Thyroid gland (tissue), 4 donors: Measurements from ENCODE around the gene ZNF674. TPM values are rescaled to one million over a fixed set of nuclear protein-coding genes. Genes with fewer than 3 reads are reported as not detected.

ENCODE experiments used
- DNase-seq, 2 donors: peaks; one replicate each; pipeline ENCODE4 v3.0.0-alpha.2; 2019
- H3K27ac ChIP-seq, 3 donors: fragments of 200-600 bp; sonication (generic); 1 replicate in 2 of 3; 2 replicates in 1 of 3; pipeline ENCODE4 v1.5.1; 2016 to 2019; ENCODE audit warnings: mild to moderate bottlenecking in 1 of 3, moderate library complexity in 1 of 3
- H3K27me3 ChIP-seq: fragments of 200-600 bp; sonication (generic); one replicate; pipeline ENCODE4 v1.5.1; 2019
- H3K36me3 ChIP-seq, 2 donors: fragments of 200-600 bp; sonication (generic); one replicate each; pipeline ENCODE4 v1.5.1; 2016 to 2019
- H3K4me1 ChIP-seq, 2 donors: fragments of 200-600 bp; sonication (generic); one replicate each; pipeline ENCODE4 v1.5.1; 2017 to 2019
- H3K4me3 ChIP-seq, 3 donors: fragments of 200-600 bp; sonication (generic); replicated peaks in 1 of 3; 1 replicate in 2 of 3; 2 replicates in 1 of 3; pipeline ENCODE4 v1.5.1; 2016; ENCODE audit warnings: mild to moderate bottlenecking in 1 of 3
- H3K9me3 ChIP-seq: fragments of 200-600 bp; sonication (generic); one replicate; pipeline ENCODE4 v1.5.1; 2017
- CTCF ChIP-seq, 6 experiments: fragments of 200-600 bp in 3 of 6; fragments of 450-650 bp in 3 of 6; sonication (generic) in 3 of 6; IDR thresholded peaks; one replicate each; pipeline ENCODE4 v1.5.1; 2016 to 2019; ENCODE audit warnings: antibody characterized with exemption in 6 of 6, mild to moderate bottlenecking in 2 of 6, inconsistent platforms in 1 of 6, moderate library complexity in 1 of 6
- POLR2A ChIP-seq, 2 donors: fragments of 450-650 bp; IDR thresholded peaks; one replicate each; pipeline ENCODE4 v1.6.1; 2017; ENCODE audit warnings: antibody characterized with exemption in 2 of 2, mild to moderate bottlenecking in 2 of 2, moderate library complexity in 1 of 2
- WGBS, 2 donors: methylation state at CpG; one replicate each; pipeline ENCODE4 v1.1.5; 2017; 5-methylcytosine and 5-hydroxymethylcytosine counted together
- intact Hi-C: fragments of 100-400 bp; cut with DNase I; formaldehyde crosslinking; loops from one replicate; pipeline ENCODE4 v1.15.1; 2023
- total RNA-seq, 4 donors: library from RNA; depleted of rRNA; stranded (reverse); fragments of >200 nt; gene quantifications; one replicate each; pipeline ENCODE4 v1.2.3, GENCODE V29; 2016

ZNF674 gene
- total RNA-seq, 4 donors from 2014 or later: 2.9 to 9.3 (median 6.6) TPM

GRCh38 chrX:46569621-46570020, 24.4 kb upstream of the ZNF674 start:
- peak; percentile 74 to 75 for DNase-seq
- intact Hi-C loops: no loop called here
- Histone ChIP-seq H3K9me3 (no peaks in the 10 kb centered on the region), H3K36me3 (no peaks in the 10 kb centered on the region), H3K27ac (no peak overlapping the region), H3K4me1 (peaks cover 3 to 4% of the 10 kb centered on the region in 2 donors), H3K27me3 (no peaks in the 10 kb centered on the region), H3K4me3 (no peak overlapping the region)
- TF ChIP-seq CTCF (IDR thresholded peaks at IDR 0.05) (no peak), POLR2A (IDR thresholded peaks at IDR 0.05) (no peak)

GRCh38 chrX:46567388-46567787, 22.2 kb upstream of the ZNF674 start:
- no peak for DNase-seq
- H3K27ac ChIP-seq: no peak overlapping the region
- no peaks in the 10 kb centered on the region for H3K27me3 ChIP-seq
- H3K36me3 ChIP-seq: no peaks in the 10 kb centered on the region
- H3K9me3 ChIP-seq: no peaks in the 10 kb centered on the region
- TF ChIP-seq CTCF (IDR thresholded peaks at IDR 0.05): no peak
- TF ChIP-seq POLR2A (IDR thresholded peaks at IDR 0.05): no peak
- H3K4me1 ChIP-seq: peaks cover 0 to 8% of the 10 kb centered on the region in 2 donors
- no peak overlapping the region for H3K4me3 ChIP-seq
- intact Hi-C loops: no loop called here

DNA sequence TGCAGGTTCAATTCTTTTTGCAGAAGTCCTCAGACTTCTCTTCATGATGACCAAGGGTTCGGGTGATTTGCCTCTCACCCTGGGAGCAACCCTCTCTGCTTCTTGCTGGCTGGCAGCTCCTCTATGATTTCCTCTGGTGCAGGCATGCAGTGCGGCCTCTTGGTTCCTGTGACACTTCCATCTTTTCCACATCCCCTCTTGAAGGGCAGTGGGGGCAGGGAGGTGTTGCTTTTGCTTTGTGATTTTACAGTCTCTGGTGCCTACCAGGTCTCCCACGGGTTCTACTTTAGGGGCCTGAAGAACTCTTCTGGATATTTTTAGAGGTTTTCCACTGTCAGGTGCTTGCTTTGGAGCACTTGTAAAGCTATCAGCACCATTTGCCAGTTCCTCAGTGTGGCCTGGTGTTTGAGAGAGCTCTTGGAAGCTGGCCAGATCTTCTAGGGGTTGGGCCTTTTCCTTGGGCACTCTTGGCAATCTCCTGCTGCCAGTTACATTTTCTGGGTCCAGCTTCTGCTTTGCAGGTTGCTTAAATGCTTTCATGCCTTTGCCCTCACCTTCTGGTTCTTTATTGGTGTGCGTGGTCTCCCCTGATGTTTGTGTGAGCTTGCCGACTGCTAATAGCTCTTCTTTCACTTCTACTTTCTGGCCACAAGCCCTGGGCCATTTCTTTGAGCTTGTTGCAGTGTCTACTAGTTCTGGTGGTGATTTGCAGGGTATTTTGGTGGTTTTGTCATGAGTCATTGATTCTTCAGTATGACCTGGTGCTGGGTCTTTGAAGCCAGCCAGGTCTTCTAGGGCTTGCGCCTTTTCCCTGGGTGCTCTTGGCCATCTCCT, 16.8 kb upstream of the ZNF674 start:
- H3K27ac ChIP-seq: peak overlapping the region in 1 of 3 donors; percentile 36
- no peak overlapping the region for H3K4me3 ChIP-seq
- peaks cover 7% of the 10 kb centered on the region in 2 donors for H3K4me1 ChIP-seq
- no peaks in the 10 kb centered on the region for H3K36me3 ChIP-seq
- peak; percentile 87 to 90 for DNase-seq
- no peaks in the 10 kb centered on the region for H3K9me3 ChIP-seq
- intact Hi-C loops: no loop called here
- TF ChIP-seq CTCF (IDR thresholded peaks at IDR 0.05) (no peak), POLR2A (IDR thresholded peaks at IDR 0.05) (no peak)
- no peaks in the 10 kb centered on the region for H3K27me3 ChIP-seq
- 27 to 34% methylated on average over 6 of the region's 6 CpGs for WGBS, 2 donors

DNA sequence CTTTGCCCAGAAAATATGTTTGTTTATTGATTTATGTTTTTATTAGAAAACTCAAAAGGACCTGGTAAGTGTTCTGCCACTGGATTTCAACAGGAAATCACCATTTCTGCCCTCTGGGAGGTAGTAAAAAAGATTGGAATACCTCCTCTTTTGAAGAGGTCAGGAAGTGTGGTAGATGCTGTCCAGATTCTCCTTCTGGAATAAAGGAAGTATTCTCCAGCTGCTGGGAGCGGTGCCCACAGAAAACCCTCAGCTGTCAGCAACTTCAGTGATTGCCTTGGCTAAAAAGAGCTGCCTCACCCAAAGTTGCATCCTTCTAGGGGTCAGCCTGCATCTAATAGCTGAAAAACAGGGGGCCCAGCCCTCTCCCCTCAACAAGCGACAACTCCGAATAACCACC, 13.8 kb upstream of the ZNF674 start:
- H3K4me1 ChIP-seq: peaks cover 7 to 8% of the 10 kb centered on the region in 2 donors
- H3K27me3 ChIP-seq: no peaks in the 10 kb centered on the region
- DNase-seq: no peak
- no peak overlapping the region for H3K4me3 ChIP-seq
- TF ChIP-seq CTCF (IDR thresholded peaks at IDR 0.05) (no peak), POLR2A (IDR thresholded peaks at IDR 0.05) (no peak)
- H3K9me3 ChIP-seq: no peaks in the 10 kb centered on the region
- 67 to 87% methylated on average over 1 to 3 of the region's 3 CpGs for WGBS, 2 donors
- H3K27ac ChIP-seq: no peak overlapping the region
- intact Hi-C loops: no loop called here
- no peaks in the 10 kb centered on the region for H3K36me3 ChIP-seq

GRCh38 chrX:46554942-46555341, 9.7 kb upstream of the ZNF674 start:
- no peak overlapping the region for H3K4me3 ChIP-seq
- no peaks in the 10 kb centered on the region for H3K27me3 ChIP-seq
- H3K36me3 ChIP-seq: no peaks in the 10 kb centered on the region
- H3K4me1 ChIP-seq: peaks cover 0 to 3% of the 10 kb centered on the region in 2 donors
- 68 to 72% methylated on average over 2 of the region's 2 CpGs for WGBS, 2 donors
- TF ChIP-seq CTCF (IDR thresholded peaks at IDR 0.05) (peak in 4 of 6 experiments; percentile 4 to 37 (median 28)), POLR2A (IDR thresholded peaks at IDR 0.05) (no peak)
- H3K27ac ChIP-seq: no peak overlapping the region
- no peaks in the 10 kb centered on the region for H3K9me3 ChIP-seq
- intact Hi-C loops: no loop called here
- no peak for DNase-seq
